Measurements from ENCODE around the gene ADGRG3. TPM values are rescaled to one million over a fixed set of nuclear protein-coding genes. Genes with fewer than 3 reads are reported as not detected.
A peak's percentile ranks its signal among the peaks of the same experiment; 100 is the strongest.

Gene ADGRG3
- polyA plus RNA-seq, 3 donors, result 0.41 to 1.0 TPM; not detected in 1

DNA sequence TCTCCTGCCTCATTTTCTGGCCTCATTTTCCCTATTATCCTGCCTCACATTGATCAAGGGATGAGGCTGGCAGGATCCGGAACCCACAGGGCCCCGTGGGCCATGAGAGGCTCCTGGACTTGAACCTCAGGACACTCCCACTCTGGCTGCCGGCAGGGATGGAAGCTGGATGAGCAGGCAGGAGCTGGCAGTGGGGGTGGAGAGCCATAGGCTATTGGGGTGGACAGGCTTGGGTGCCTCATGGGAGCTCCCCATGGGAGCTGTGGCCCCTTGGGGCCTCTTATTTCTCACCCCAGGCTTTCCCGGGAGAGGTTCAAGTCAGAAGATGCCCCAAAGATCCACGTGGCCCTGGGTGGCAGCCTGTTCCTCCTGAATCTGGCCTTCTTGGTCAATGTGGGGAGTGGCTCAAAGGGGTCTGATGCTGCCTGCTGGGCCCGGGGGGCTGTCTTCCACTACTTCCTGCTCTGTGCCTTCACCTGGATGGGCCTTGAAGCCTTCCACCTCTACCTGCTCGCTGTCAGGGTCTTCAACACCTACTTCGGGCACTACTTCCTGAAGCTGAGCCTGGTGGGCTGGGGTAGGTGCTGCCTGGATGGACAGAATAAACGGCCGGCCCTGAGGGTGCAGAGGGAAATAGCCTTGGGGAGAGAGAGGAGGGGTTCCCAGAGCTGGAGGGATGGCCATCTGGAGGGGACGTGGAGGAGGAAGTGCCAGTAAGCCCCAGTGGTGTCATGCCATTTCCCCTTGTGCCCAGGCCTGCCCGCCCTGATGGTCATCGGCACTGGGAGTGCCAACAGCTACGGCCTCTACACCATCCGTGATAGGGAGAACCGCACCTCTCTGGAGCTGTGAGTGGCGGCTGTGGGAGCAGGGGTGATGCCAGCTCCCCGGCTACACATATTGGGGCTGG is 15.8 kb downstream of the ADGRG3 start:
- WGBS (ENCODE audit: insufficient coverage), result 71% methylated on average over 11 of the region's 18 CpGs
- Histone ChIP-seq H3K36me3 (replicated peaks in 1 of 2; ENCODE audit: control insufficient read depth in 1 of 2, insufficient read depth in 2 of 2, low read length in 2 of 2) (no peaks in the 10 kb centered on the region), H3K27me3 (ENCODE audit: control insufficient read depth in 2 of 2, insufficient read depth in 2 of 2, low read length in 2 of 2) (no peaks in the 10 kb centered on the region), H3K9ac (ENCODE audit: insufficient read depth, low read length, poor library complexity, severe bottlenecking) (no peak overlapping the region), H3K4me1 (ENCODE audit: control insufficient read depth in 1 of 2, insufficient read depth in 2 of 2, low read length in 2 of 2) (peaks cover 36 to 43% of the 10 kb centered on the region in 2 donors), H3K79me2 (ENCODE audit: insufficient read depth, low read length) (no peaks in the 10 kb centered on the region), H3K9me3 (replicated peaks in 1 of 2; ENCODE audit: control insufficient read depth in 1 of 2, insufficient read depth in 1 of 2, low read length in 2 of 2) (no peaks in the 10 kb centered on the region), H2AFZ (ENCODE audit: insufficient read depth, low read depth, low read length, poor library complexity, severe bottlenecking) (no peak overlapping the region), H3K4me2 (replicated peaks; ENCODE audit: extremely low read depth, low read length, poor library complexity, severe bottlenecking) (no peak overlapping the region), H3K27ac (ENCODE audit: low read depth in 1 of 2, low read length in 2 of 2) (no peak overlapping the region), H4K20me1 (ENCODE audit: insufficient read depth, low read length) (no peaks in the 10 kb centered on the region), H3K4me3 (replicated peaks in 1 of 3; ENCODE audit: low read depth in 2 of 3, low read length in 3 of 3) (no peak overlapping the region)
- DNase-seq, result peak; percentile 21 to 40 (median 23)
- peaks cover 0 to 2% (median 0%) of the 10 kb centered on the region in 7 donors for H3K9me3 Mint-ChIP-seq
- peaks cover 0 to 2% of the 10 kb centered on the region in 2 donors for H3K36me3 Mint-ChIP-seq
- peaks cover 0 to 7% (median 2%) of the 10 kb centered on the region in 3 donors for H3K27me3 Mint-ChIP-seq (ENCODE audit: low read depth in 3 of 3)
- H3K4me3 Mint-ChIP-seq, result no peak overlapping the region
- TF ChIP-seq, protein P1, sequence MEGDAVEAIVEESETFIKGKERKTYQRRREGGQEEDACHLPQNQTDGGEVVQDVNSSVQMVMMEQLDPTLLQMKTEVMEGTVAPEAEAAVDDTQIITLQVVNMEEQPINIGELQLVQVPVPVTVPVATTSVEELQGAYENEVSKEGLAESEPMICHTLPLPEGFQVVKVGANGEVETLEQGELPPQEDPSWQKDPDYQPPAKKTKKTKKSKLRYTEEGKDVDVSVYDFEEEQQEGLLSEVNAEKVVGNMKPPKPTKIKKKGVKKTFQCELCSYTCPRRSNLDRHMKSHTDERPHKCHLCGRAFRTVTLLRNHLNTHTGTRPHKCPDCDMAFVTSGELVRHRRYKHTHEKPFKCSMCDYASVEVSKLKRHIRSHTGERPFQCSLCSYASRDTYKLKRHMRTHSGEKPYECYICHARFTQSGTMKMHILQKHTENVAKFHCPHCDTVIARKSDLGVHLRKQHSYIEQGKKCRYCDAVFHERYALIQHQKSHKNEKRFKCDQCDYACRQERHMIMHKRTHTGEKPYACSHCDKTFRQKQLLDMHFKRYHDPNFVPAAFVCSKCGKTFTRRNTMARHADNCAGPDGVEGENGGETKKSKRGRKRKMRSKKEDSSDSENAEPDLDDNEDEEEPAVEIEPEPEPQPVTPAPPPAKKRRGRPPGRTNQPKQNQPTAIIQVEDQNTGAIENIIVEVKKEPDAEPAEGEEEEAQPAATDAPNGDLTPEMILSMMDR (IDR thresholded peaks at IDR 0.05), result no peak
- intact Hi-C loops (cut with micrococcal nuclease), result no loop called here
- H3K4me1 Mint-ChIP-seq, result peaks cover 40% of the 10 kb centered on the region
- peak overlapping the region in 4 of 7 donors; percentile 23 to 61 (median 34) for H3K27ac Mint-ChIP-seq

DNA sequence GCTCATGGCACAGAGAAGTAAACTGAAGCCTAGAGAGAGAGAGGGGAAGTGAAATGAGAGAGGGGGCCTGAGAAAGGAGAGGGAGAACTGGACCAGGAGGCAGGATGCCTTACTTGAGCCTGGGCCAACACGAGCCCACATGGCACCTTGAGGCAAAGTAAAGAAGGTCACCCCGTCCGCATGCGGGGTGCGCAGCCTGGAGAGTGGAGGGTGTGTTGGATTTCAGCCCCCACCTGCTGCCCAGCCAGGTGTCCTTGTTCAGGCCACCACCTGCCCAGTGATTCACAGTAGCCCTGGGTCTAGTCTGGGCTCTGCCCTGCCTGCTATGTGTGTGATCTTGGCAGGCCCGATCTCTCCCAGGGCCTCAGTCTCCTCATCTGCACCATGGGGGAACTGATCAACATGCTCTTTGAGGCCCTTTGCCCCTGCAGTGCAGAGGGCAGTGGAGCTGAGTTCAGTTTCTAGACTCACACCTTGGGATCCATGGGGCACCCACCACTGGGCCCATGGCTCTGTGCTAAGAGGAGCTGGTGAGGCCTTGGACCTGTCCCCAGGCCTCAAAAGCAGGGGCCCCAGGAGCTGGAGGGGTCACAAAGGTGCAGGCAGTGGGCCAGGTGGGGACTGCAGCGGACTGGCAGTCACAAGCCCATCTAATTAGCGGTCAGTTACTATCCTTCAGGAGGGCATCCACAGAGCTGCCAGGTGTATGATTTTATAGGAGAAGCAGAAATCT is 16.7 kb downstream of the ADGRG3 start:
- Histone ChIP-seq H3K4me2 (replicated peaks; ENCODE audit: extremely low read depth, low read length, poor library complexity, severe bottlenecking) (no peak overlapping the region), H2AFZ (ENCODE audit: insufficient read depth, low read depth, low read length, poor library complexity, severe bottlenecking) (no peak overlapping the region), H3K9me3 (replicated peaks in 1 of 2; ENCODE audit: control insufficient read depth in 1 of 2, insufficient read depth in 1 of 2, low read length in 2 of 2) (no peaks in the 10 kb centered on the region), H3K4me1 (ENCODE audit: control insufficient read depth in 1 of 2, insufficient read depth in 2 of 2, low read length in 2 of 2) (peaks cover 40 to 44% of the 10 kb centered on the region in 2 donors), H3K79me2 (ENCODE audit: insufficient read depth, low read length) (no peaks in the 10 kb centered on the region), H3K27me3 (ENCODE audit: control insufficient read depth in 2 of 2, insufficient read depth in 2 of 2, low read length in 2 of 2) (no peaks in the 10 kb centered on the region), H3K36me3 (replicated peaks in 1 of 2; ENCODE audit: control insufficient read depth in 1 of 2, insufficient read depth in 2 of 2, low read length in 2 of 2) (no peaks in the 10 kb centered on the region), H3K4me3 (replicated peaks in 1 of 3; ENCODE audit: low read depth in 2 of 3, low read length in 3 of 3) (no peak overlapping the region), H3K9ac (ENCODE audit: insufficient read depth, low read length, poor library complexity, severe bottlenecking) (no peak overlapping the region), H3K27ac (ENCODE audit: low read depth in 1 of 2, low read length in 2 of 2) (no peak overlapping the region), H4K20me1 (ENCODE audit: insufficient read depth, low read length) (no peaks in the 10 kb centered on the region)
- peak overlapping the region in 2 of 7 donors; percentile 21 to 37 for H3K27ac Mint-ChIP-seq
- TF ChIP-seq, protein P1 (IDR thresholded peaks at IDR 0.05), result no peak
- DNase-seq, result no peak
- peaks cover 1 to 11% (median 2%) of the 10 kb centered on the region in 3 donors for H3K27me3 Mint-ChIP-seq (ENCODE audit: low read depth in 3 of 3)
- peaks cover 43% of the 10 kb centered on the region for H3K4me1 Mint-ChIP-seq
- intact Hi-C loops (cut with micrococcal nuclease), result no loop called here
- 93% methylated on average over 6 of the region's 8 CpGs for WGBS (ENCODE audit: insufficient coverage)
- peaks cover 0 to 2% (median 0%) of the 10 kb centered on the region in 7 donors for H3K9me3 Mint-ChIP-seq
- no peak overlapping the region for H3K4me3 Mint-ChIP-seq
- peaks cover 0 to 2% of the 10 kb centered on the region in 2 donors for H3K36me3 Mint-ChIP-seq

Measured in CD14-positive monocyte (primary cell).